ENCODE measurements around the gene PLCG1.

PLCG1 gene

DNA sequence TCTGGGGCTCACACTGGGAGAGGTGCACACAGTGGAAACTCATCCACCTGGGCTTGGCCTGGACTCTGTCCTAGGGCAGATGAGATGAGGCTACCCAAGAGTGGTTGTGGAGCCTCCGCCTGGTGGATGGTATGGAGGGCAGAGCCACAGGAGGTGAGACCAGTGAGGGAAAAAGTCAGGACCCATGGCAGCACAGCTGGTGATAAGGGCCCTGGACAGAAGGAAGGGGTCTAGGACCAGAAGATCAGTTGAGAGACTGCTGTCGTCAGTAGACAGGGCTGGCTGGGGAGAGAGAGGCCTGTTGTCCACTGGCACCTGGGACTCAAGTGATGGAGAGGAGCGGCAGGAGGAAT is 29.8 kb downstream of the PLCG1 start:
- no peak for DNase-seq (ENCODE audit: low read depth)

DNA sequence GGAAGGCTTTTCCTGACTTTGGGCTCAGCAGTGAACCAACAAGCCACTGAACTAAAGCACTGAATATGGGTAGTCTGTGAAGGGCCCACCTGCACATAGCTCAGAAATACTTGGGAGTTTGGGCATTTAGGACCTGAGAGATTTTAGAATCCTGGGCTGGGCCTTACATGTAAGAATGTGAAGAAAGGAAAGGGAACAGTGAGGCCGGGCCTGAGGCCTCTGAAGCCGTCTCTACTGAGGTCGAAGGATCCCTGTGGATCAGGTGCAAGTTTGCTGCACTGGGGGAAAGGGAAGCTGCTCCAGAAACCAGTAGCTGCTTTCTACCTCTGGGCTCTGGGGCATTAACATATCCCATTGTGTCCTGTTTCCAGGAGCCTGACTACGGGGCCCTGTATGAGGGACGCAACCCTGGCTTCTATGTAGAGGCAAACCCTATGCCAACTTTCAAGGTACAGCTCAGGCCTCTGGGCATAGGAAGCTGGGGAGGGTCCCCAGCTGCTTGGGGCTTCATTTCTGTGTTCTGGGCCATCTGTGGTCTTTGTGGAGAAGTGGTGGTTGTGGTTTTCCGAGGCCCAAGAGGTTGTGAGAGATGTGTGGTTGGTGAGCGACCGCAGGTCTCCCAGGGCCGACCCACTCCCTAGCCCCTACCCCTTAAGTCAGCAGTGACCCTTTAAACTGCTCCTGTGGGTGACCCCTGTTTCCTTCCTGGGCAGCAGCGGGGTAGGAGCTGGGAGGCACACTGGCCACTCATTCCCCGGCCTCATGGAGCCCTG is 30.3 kb downstream of the PLCG1 start:
- DNase-seq (ENCODE audit: low read depth): no peak

DNA sequence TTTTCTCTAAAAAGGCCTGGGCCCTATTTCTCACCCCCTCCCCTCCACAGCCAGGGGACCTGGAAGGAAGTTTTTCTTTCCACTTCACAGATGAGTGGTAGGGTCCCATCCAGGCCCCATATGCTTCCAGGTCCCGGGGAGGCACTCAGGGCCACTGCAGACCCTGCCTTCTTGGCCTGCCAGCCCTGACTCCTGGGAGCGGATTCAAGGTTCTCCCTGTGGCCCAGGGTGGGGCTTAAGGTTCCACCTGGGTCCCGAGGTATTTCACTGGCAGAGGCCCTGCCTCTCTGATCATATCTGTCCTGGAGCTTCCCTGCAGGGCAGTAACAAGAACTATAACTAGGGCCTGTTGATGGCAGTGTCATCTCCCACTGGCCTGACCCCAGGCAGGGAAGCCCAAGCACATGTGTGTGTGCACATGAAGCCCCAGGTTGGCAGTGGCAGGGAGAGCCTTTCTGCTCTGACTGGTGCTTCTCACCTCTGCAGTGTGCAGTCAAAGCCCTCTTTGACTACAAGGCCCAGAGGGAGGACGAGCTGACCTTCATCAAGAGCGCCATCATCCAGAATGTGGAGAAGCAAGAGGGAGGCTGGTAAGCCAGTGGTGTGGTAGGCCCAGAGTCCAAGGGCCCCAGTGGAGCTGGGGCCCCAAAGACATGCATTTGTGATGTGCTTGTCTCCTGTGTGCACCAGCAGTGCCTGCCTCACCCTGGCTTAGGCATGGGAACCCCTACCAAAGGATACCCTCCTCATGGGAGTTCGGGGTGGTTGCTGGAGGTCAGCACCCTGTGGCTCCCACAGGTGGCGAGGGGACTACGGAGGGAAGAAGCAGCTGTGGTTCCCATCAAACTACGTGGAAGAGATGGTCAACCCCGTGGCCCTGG is 31.2 kb downstream of the PLCG1 start:
- DNase-seq (ENCODE audit: low read depth): no peak

DNA sequence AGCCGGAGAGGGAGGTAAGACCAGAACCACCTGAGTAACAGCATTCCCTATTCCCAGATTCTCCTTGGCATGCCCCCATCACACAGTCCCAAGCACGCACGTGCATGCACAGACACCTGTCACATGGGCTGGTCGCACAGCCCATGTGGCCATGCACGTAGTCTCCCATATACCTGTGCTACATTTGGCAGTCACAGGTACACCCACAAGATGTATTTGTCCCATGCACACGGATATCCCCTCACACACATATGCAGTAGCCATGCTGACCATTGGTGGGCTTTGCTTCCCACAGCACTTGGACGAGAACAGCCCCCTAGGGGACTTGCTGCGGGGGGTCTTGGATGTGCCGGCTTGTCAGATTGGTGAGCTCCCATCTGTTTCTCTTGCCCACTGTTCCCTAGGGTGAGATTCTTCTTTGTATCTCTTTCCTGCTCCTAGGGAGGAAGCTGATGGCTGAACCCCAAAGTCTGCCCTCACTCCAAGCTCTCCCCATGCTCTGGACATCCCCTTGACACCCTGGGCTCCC is 31.9 kb downstream of the PLCG1 start:
- no peak for DNase-seq (ENCODE audit: low read depth)

GRCh38 chr20:41169791-41170351 is 32.5 kb downstream of the PLCG1 start:
- no peak for DNase-seq (ENCODE audit: low read depth)

DNA sequence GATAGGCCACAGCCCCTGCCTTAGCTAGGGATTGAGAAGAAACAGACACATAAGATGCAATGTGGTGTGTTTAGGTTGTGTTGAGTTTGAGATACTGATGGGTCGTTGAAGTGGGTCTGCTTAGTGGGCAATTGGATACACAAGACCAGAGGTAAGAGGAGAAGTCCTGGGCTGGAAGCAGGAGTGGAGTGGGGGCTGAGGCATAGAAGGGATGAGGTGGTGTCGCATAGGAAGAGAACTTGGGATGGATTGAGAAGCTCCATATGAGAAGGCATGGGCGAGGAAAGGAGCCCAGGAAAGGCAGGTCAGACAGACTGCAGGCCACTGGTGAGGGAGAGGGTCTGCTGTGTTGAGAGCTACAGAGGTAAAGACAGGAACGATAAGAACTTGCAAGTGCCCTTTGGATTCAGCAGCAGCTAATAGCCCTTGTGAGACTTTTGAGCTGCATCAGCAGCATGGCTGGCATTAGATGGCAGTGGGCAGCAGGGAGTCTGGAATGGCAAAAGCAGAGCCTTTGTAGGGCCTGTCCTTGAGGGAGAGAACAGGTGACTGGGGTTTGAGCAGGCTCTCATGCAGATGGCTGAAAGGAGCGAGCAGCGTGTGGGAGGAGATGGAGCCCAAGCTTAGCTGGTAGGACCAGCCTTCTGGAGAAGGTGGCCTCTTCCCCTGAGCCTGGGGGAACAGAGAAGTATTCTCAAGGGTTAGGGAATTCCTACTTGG is 33.2 kb downstream of the PLCG1 start:
- DNase-seq (ENCODE audit: low read depth): no peak

DNA sequence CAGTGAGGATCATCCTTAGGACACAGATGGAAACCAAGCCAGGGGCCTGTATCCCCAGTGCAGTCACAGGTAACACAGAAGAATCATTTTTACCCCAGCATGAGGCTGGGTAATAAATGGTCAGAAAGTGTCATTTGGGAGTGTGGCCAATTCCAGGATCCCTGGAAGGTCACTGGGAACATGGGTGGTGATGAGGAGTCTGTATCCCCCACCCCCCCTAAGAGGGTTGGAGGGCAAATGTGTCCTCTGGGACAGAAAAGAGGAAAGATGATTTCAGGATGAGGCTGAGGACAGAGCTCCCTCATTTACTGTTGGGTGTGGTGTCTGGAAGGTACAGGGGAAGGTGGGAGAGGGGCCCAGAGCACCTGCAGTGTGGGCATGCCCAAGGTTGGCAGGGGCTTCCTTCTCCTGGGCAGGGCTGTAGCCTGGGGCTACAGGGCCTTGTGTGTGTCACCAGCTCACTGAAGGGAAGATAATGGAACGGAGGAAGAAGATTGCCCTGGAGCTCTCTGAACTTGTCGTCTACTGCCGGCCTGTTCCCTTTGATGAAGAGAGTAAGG is 34.5 kb downstream of the PLCG1 start:
- DNase-seq (ENCODE audit: low read depth): no peak

- no peak for DNase-seq (ENCODE audit: low read depth)
Observed at GRCh38 chr20:41172296-41173140, 35.2 kb downstream of the PLCG1 start.

GRCh38 chr20:41173161-41173721 is 35.9 kb downstream of the PLCG1 start:
- DNase-seq (ENCODE audit: low read depth): no peak

DNA sequence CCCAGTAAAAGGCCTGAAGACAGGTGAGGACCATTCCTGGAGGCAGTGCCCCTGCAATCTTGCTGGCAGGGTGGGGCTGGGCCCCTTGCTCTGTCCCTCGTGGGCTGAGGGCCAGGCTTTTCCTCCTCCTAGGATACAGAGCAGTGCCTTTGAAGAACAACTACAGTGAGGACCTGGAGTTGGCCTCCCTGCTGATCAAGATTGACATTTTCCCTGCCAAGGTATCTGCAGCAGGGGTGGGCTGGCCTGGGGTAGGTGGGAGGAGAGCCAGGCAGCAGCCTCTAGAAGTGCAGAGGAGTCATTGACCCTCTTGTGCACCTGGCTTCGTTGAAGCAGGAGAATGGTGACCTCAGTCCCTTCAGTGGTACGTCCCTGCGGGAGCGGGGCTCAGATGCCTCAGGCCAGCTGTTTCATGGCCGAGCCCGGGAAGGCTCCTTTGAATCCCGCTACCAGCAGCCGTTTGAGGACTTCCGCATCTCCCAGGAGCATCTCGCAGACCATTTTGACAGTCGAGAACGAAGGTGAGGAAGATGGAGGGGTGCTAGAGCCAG is 36.5 kb downstream of the PLCG1 start:
- no peak for DNase-seq (ENCODE audit: low read depth)

DNA sequence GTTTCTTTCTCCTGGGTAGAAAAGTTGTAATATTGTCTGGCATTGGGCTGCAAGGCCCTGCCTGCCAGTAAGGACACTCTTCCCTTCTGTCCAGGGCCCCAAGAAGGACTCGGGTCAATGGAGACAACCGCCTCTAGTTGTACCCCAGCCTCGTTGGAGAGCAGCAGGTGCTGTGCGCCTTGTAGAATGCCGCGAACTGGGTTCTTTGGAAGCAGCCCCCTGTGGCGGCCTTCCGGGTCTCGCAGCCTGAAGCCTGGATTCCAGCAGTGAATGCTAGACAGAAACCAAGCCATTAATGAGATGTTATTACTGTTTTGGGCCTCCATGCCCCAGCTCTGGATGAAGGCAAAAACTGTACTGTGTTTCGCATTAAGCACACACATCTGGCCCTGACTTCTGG is 37.0 kb downstream of the PLCG1 start:
- no peak for DNase-seq (ENCODE audit: low read depth)

- DNase-seq (ENCODE audit: low read depth): no peak
Observed at GRCh38 chr20:41174782-41175181, 37.4 kb downstream of the PLCG1 start.

DNA sequence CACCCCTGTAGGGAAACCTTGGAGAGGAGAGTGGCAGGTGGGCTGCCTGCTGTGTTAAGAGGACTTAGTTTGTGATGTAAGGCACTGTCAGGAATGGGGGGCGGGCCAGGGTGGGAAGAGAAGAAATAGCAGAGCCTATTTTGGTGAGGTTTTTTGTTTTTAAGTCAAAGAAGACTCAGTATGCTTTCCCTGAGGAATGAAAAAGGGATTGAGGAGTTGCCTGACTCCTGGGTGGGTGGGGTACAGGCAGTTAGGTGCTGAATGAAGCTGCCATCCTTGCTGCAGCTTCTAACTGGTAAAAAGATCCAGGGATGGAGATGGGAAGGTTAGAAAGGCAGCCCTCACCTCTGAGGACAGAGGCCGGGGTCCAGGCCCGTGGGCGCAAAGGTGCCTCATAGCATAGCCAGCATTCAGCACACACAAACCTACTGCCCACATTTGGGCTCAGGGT is 37.9 kb downstream of the PLCG1 start:
- DNase-seq (ENCODE audit: low read depth): no peak

GRCh38 chr20:41175727-41176330 is 38.5 kb downstream of the PLCG1 start:
- no peak for DNase-seq (ENCODE audit: low read depth)

DNA sequence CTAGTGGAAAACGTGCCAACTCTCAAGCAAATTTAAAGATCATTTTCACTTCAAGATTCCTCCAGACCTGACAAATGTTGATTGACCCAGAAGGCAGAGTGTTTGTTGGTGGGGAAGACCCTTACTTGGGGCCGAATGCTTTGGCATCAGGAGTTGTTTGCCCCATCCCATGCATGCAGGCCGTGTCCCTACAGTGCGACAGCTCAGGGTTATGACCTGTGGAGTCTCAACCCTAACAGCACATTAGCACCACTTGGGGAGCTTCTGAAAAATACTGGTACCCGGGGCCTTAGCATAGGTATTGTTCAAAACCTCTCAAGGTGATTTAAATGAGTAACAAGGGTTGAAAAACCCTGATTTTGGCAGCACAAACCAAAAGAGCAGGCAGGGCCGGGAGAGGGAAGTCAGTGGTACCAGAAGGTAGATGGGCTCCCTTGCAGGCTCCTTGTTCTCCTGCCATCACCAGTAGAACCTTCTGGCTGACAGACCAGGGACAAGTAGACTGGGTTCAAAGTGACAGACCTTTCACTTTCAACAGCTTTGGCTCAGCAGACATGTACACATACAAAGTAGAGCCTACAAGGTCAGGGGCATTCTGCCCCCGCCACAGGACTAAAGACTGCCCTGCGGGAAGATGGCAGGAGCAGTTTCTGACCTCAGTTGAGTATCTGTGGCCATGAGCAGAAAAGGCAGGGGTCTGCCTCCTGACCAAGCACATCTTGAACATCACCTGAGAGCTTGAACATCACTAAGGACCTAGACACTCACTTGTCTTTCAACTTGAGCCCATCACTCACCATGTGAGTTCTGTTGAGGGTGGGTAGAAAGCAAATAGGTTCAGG is 39.6 kb downstream of the PLCG1 start:
- no peak for DNase-seq (ENCODE audit: low read depth)

DNA sequence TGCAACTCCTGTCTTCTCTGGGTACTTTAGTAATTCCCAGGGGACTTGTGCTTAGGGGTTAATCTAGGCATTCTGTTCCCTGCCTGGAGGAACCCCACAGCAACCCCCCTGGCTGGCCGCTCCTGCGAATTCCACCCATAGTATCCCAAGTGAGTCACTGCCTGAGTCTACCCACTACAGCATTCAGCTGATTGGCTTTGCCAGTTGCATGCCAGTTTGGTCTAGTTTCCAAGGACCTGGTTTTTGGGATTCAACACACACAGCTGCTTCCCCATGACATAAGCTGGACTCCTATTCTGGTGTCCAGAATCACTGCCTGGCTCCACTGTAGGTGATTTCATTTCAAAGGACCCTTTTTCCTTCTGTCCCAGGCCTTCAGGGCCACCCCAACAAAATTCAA is 40.3 kb downstream of the PLCG1 start:
- DNase-seq (ENCODE audit: low read depth): peak; percentile 71

DNA sequence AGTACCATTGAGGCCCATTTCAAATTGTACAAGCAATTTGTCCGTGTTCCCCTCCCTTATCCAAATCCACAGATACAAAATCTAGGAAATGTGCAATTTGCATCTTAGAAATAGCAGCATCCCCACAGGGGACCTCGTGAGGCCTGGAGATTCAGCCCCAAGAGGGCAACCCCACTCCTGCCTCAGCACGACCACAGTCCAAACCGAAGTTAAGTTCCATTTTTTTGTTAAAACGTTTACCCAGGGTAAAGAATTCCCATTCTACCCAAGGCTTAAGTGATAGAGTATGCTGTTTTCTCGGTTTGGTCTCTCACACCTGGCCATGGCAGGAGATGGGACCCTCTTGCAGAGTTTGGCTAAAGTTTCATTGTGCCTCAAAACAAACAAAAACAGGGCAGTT is 41.2 kb downstream of the PLCG1 start:
- no peak for DNase-seq (ENCODE audit: low read depth)

- DNase-seq (ENCODE audit: low read depth): no peak
Observed at GRCh38 chr20:41178904-41179432, 41.6 kb downstream of the PLCG1 start.

DNA sequence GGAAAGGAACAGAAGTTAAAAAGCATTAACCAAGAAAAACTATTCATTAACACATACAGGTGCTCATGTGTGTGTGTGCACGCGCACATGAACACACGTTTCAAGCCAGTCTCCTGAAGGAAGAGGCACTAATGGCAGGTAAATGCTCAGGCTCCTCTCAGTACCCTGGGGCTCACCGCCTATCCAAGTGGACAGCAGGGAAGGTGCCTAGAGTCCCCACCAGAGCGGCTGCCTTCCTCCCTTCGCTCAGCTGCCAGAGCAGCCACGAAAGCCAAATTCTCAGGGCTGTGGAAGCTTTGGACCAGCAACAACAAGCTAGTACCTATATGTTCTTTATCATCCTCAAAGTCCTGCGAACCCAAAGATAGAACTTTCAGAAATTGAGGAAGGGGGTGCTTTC is 42.6 kb downstream of the PLCG1 start:
- no peak for DNase-seq (ENCODE audit: low read depth)
